ENCODE data around the gene MAP4K5.
"Not testable (repeated sequence)": the region's sequence is repeated elsewhere in the genome, so short reads cannot be mapped to it uniquely, and the experiment has no call there.

The MAP4K5 gene

GRCh38 chr14:50562841-50563240, 30.5 kb upstream of the MAP4K5 start:
- Histone ChIP-seq H3K9me2 (replicated peaks; ENCODE audit: insufficient read depth, low read length) (no peaks in the 10 kb centered on the region), H3K4me3 (ENCODE audit: low read length) (no peak overlapping the region), H2AFZ (ENCODE audit: low read length) (no peak overlapping the region), H3K9me3 (replicated peaks; ENCODE audit: insufficient read depth, low read length) (no peaks in the 10 kb centered on the region), H3F3A (ENCODE audit: insufficient read depth, low read length) (no peaks in the 10 kb centered on the region), H3K79me2 (ENCODE audit: low read length) (no peaks in the 10 kb centered on the region), H3K36me3 (replicated peaks; ENCODE audit: insufficient read depth, low read length) (no peaks in the 10 kb centered on the region), H3K9ac (ENCODE audit: low read length) (no peak overlapping the region), H4K20me1 (ENCODE audit: insufficient read depth, low read length) (no peaks in the 10 kb centered on the region), H3K27me3 (replicated peaks; ENCODE audit: insufficient read depth, low read length) (no peaks in the 10 kb centered on the region), H3K27ac (ENCODE audit: low read length) (no peak overlapping the region), H3K4me1 (ENCODE audit: low read length) (no peaks in the 10 kb centered on the region), H3K4me2 (ENCODE audit: low read depth, low read length) (no peak overlapping the region)
- no peak for DNase-seq
- TF ChIP-seq EZH2 (optimal IDR thresholded peaks at IDR 0.05; ENCODE audit: low read depth, low read length) = no peak
- TF ChIP-seq, protein P1, sequence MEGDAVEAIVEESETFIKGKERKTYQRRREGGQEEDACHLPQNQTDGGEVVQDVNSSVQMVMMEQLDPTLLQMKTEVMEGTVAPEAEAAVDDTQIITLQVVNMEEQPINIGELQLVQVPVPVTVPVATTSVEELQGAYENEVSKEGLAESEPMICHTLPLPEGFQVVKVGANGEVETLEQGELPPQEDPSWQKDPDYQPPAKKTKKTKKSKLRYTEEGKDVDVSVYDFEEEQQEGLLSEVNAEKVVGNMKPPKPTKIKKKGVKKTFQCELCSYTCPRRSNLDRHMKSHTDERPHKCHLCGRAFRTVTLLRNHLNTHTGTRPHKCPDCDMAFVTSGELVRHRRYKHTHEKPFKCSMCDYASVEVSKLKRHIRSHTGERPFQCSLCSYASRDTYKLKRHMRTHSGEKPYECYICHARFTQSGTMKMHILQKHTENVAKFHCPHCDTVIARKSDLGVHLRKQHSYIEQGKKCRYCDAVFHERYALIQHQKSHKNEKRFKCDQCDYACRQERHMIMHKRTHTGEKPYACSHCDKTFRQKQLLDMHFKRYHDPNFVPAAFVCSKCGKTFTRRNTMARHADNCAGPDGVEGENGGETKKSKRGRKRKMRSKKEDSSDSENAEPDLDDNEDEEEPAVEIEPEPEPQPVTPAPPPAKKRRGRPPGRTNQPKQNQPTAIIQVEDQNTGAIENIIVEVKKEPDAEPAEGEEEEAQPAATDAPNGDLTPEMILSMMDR (IDR thresholded peaks at IDR 0.05; ENCODE audit: low read length) = no peak
- no peak for TF ChIP-seq EZH2phosphoT487 (IDR thresholded peaks at IDR 0.05; ENCODE audit: low read length)

DNA sequence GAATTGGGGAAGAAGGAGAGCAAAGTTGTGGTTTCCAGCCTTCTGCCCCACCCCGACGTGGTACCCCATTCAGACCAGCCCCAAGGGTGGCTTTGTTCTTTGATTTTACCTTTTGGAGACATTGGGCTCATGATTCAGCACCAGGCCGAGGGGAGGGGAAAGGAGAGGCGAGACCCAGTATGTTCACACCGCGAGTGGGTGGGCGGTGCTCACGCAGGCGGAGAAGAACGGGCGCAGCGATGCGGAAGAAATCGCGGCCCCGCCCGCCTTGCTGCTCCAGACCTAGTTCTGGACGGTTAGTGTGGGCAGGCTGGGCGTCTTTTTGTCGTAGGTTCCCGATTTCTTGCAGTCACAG, 28.5 kb upstream of the MAP4K5 start:
- Histone ChIP-seq H3K79me2 (ENCODE audit: low read length) (no peaks in the 10 kb centered on the region), H3K9me2 (replicated peaks; ENCODE audit: insufficient read depth, low read length) (no peaks in the 10 kb centered on the region), H3K9me3 (replicated peaks; ENCODE audit: insufficient read depth, low read length) (no peaks in the 10 kb centered on the region), H3K27me3 (replicated peaks; ENCODE audit: insufficient read depth, low read length) (no peaks in the 10 kb centered on the region), H3K4me3 (ENCODE audit: low read length) (peak overlapping the region; percentile 70), H2AFZ (ENCODE audit: low read length) (peak overlapping the region; percentile 75), H3K36me3 (replicated peaks; ENCODE audit: insufficient read depth, low read length) (no peaks in the 10 kb centered on the region), H3K4me2 (ENCODE audit: low read depth, low read length) (peak overlapping the region; percentile 69), H3K9ac (ENCODE audit: low read length) (no peak overlapping the region; the same call in 1 of the 2 replicates), H3K27ac (ENCODE audit: low read length) (no peak overlapping the region), H4K20me1 (ENCODE audit: insufficient read depth, low read length) (no peaks in the 10 kb centered on the region), H3F3A (ENCODE audit: insufficient read depth, low read length) (no peaks in the 10 kb centered on the region), H3K4me1 (ENCODE audit: low read length) (no peaks in the 10 kb centered on the region)
- no peak for DNase-seq
- TF ChIP-seq, protein P1 (IDR thresholded peaks at IDR 0.05; ENCODE audit: low read length) = no peak
- no peak for TF ChIP-seq EZH2 (optimal IDR thresholded peaks at IDR 0.05; ENCODE audit: low read depth, low read length)
- no peak for TF ChIP-seq EZH2phosphoT487 (IDR thresholded peaks at IDR 0.05; ENCODE audit: low read length)

GRCh38 chr14:50559990-50560930, 27.9 kb upstream of the MAP4K5 start, which contains the start of gene ATL1:
Gene ATL1, plus strand, starts transcription at chr14:50560145. Its CDS starts 121 bp downstream, at chr14:50560266.
- Histone ChIP-seq H4K20me1 (ENCODE audit: insufficient read depth, low read length) (no peaks in the 10 kb centered on the region), H3K9me3 (replicated peaks; ENCODE audit: insufficient read depth, low read length) (no peaks in the 10 kb centered on the region), H3K4me2 (ENCODE audit: low read depth, low read length) (peak within 1 kb of the TSS; percentile 69), H3K4me3 (ENCODE audit: low read length) (peak within 1 kb of the TSS; percentile 70), H3K9me2 (replicated peaks; ENCODE audit: insufficient read depth, low read length) (no peaks in the 10 kb centered on the region), H3K27me3 (replicated peaks; ENCODE audit: insufficient read depth, low read length) (no peaks in the 10 kb centered on the region), H3K9ac (ENCODE audit: low read length) (no peak within 1 kb of the TSS; the same call in 1 of the 2 replicates), H3K36me3 (replicated peaks; ENCODE audit: insufficient read depth, low read length) (no peaks in the 10 kb centered on the region), H3K79me2 (ENCODE audit: low read length) (no peaks in the 10 kb centered on the region), H3K4me1 (ENCODE audit: low read length) (no peaks in the 10 kb centered on the region), H2AFZ (ENCODE audit: low read length) (peak within 1 kb of the TSS; percentile 75), H3K27ac (ENCODE audit: low read length) (no peak within 1 kb of the TSS), H3F3A (ENCODE audit: insufficient read depth, low read length) (no peaks in the 10 kb centered on the region)
- no peak for DNase-seq
- TF ChIP-seq, protein P1 (IDR thresholded peaks at IDR 0.05; ENCODE audit: low read length) = no peak
- TF ChIP-seq EZH2phosphoT487 (IDR thresholded peaks at IDR 0.05; ENCODE audit: low read length) (no peak), EZH2 (optimal IDR thresholded peaks at IDR 0.05; ENCODE audit: low read depth, low read length) (no peak)

DNA sequence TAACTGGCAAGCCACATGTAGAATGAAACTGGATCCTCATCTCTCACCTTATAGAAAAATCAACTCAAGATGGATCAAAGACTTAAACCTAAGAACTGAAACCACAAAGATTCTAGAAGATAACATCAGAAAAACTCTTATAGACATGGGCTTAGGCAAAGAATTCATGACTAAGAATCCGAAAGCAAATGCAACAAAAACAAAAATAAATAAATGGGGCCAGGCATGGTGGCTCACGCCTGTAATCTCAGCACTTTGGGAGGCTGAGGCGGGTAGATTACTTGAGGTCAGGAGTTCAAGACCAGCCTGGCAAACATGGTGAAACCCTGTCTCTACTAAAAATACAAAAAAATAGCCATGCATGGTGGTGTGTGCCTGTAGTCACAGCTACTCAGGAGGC, 20.4 kb upstream of the MAP4K5 start:
- DNase-seq; H3K9ac ChIP-seq (ENCODE audit: low read length); H3K4me3 ChIP-seq (ENCODE audit: low read length); H3K79me2 ChIP-seq (ENCODE audit: low read length); H4K20me1 ChIP-seq (ENCODE audit: insufficient read depth, low read length); H3K27me3 ChIP-seq (replicated peaks; ENCODE audit: insufficient read depth, low read length); H3K9me3 ChIP-seq (replicated peaks; ENCODE audit: insufficient read depth, low read length); H3K4me1 ChIP-seq (ENCODE audit: low read length); H2AFZ ChIP-seq (ENCODE audit: low read length); H3F3A ChIP-seq (ENCODE audit: insufficient read depth, low read length); H3K9me2 ChIP-seq (replicated peaks; ENCODE audit: insufficient read depth, low read length); H3K4me2 ChIP-seq (ENCODE audit: low read depth, low read length); H3K36me3 ChIP-seq (replicated peaks; ENCODE audit: insufficient read depth, low read length); H3K27ac ChIP-seq (ENCODE audit: low read length): not testable (repeated sequence)
